Upper lobe of left lung (tissue), 4 donors: Measurements from ENCODE around the gene TMEM252.

ENCODE experiments used
- EP300 ChIP-seq, 4 donors: sonication (generic); formaldehyde crosslinking; IDR thresholded peaks; one replicate each; pipeline ENCODE4 v1.5.1; 2017; ENCODE audit warnings: antibody characterized with exemption in 4 of 4, control low read depth in 2 of 4
- POLR2A ChIP-seq, 4 donors: fragments of 450-650 bp; IDR thresholded peaks; one replicate each; pipeline ENCODE4 v1.5.1; 2016 to 2017; ENCODE audit warnings: antibody characterized with exemption in 4 of 4, mild to moderate bottlenecking in 2 of 4
- POLR2AphosphoS5 ChIP-seq, 2 donors: sonication (generic); formaldehyde crosslinking; IDR thresholded peaks; one replicate each; pipeline ENCODE4 v1.5.1; 2017; ENCODE audit warnings: antibody characterized with exemption in 2 of 2
- TF ChIP-seq, protein P1 (sequence below), 6 experiments: fragments of 450-650 bp in 4 of 6; fragments of 200-600 bp in 2 of 6; sonication (generic) in 2 of 6; IDR thresholded peaks; one replicate each; pipeline ENCODE4 v1.5.1; 2016 to 2019; ENCODE audit warnings: antibody characterized with exemption in 6 of 6

GRCh38 chr9:68523367-68523936 is 17.2 kb downstream of the TMEM252 start:
- TF ChIP-seq POLR2A (IDR thresholded peaks at IDR 0.05) = no peak
- TF ChIP-seq, protein P1, sequence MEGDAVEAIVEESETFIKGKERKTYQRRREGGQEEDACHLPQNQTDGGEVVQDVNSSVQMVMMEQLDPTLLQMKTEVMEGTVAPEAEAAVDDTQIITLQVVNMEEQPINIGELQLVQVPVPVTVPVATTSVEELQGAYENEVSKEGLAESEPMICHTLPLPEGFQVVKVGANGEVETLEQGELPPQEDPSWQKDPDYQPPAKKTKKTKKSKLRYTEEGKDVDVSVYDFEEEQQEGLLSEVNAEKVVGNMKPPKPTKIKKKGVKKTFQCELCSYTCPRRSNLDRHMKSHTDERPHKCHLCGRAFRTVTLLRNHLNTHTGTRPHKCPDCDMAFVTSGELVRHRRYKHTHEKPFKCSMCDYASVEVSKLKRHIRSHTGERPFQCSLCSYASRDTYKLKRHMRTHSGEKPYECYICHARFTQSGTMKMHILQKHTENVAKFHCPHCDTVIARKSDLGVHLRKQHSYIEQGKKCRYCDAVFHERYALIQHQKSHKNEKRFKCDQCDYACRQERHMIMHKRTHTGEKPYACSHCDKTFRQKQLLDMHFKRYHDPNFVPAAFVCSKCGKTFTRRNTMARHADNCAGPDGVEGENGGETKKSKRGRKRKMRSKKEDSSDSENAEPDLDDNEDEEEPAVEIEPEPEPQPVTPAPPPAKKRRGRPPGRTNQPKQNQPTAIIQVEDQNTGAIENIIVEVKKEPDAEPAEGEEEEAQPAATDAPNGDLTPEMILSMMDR (IDR thresholded peaks at IDR 0.05) = no peak
- TF ChIP-seq POLR2AphosphoS5 (IDR thresholded peaks at IDR 0.05) = no peak
- TF ChIP-seq EP300 (IDR thresholded peaks at IDR 0.05) = no peak
